ENCODE data around the gene BRSK1.

- TF ChIP-seq YY1 (IDR thresholded peaks at IDR 0.05; ENCODE audit: low read depth) (no peak), EP300 (IDR thresholded peaks at IDR 0.05; ENCODE audit: borderline replicate concordance) (no peak)
Measured at GRCh38 chr19:55241143-55241934, 42.5 kb upstream of the BRSK1 start.
